OCI-LY3 (cell line): ENCODE data around the gene MAP6.

Experiments used
- H2AFZ ChIP-seq: fragments of 200-600, 300-600 bp; shearing (Covaris generic); 2 replicates; pipeline ENCODE4 v1.6.0; 2014; ENCODE audit warnings: antibody characterized with exemption, low read depth, low read length
- H3K27ac ChIP-seq: fragments of 200-600, 300-600 bp; sonication (generic); 2 replicates; pipeline ENCODE4 v1.5.1; 2014; ENCODE audit warnings: mild to moderate bottlenecking, low read length, moderate library complexity, mixed read lengths
- H3K27me3 ChIP-seq: fragments of 200-600, 300-600 bp; sonication (generic); 2 replicates; pipeline ENCODE4 v1.6.1; 2014; ENCODE audit warnings: low read depth, low read length, mixed read lengths
- H3K36me3 ChIP-seq: fragments of 200-600, 300-600 bp; sonication (generic); replicated peaks from 2 replicates; pipeline ENCODE3; 2014; ENCODE audit warnings: low read depth, low read length, mixed read lengths
- H3K4me1 ChIP-seq: fragments of 300-600, 200-600 bp; sonication (generic); 2 replicates; pipeline ENCODE4 v1.6.1; 2014; ENCODE audit warnings: low read length, mixed read lengths
- H3K4me2 ChIP-seq: fragments of 200-600, 300-600 bp; sonication (generic); 2 replicates; pipeline ENCODE4 v1.6.1; 2014; ENCODE audit warnings: low read length, mixed read lengths
- H3K4me3 ChIP-seq: fragments of 300-600, 200-600 bp; sonication (generic); 2 replicates; pipeline ENCODE4 v1.5.1; 2014; ENCODE audit warnings: antibody characterized with exemption, mild to moderate bottlenecking, low read length, moderate library complexity
- H3K79me2 ChIP-seq: fragments of 300-600, 200-600 bp; shearing (Covaris generic); 2 replicates; pipeline ENCODE4 v1.6.1; 2014; ENCODE audit warnings: mild to moderate bottlenecking, low read length, mixed read lengths
- H3K9ac ChIP-seq: fragments of 300-600, 200-600 bp; shearing (Covaris generic); 2 replicates; pipeline ENCODE4 v1.6.0; 2014; ENCODE audit warnings: mild to moderate bottlenecking, low read length, moderate library complexity
- H3K9me3 ChIP-seq: fragments of 200-600, 300-600 bp; shearing (Covaris generic); 2 replicates; pipeline ENCODE4 v1.6.1; 2014; ENCODE audit warnings: low read length, mixed read lengths; ENCODE audit not compliant: insufficient read depth
- H4K20me1 ChIP-seq: fragments of 200-600, 300-600 bp; sonication (generic); 2 replicates; pipeline ENCODE4 v1.6.1; 2016; ENCODE audit warnings: low read length, mixed read lengths; ENCODE audit not compliant: insufficient read depth
- CTCF ChIP-seq: fragments of 200-600, 300-600 bp; sonication (generic); IDR thresholded peaks from 2 replicates; pipeline ENCODE4 v1.5.1; 2014; ENCODE audit warnings: antibody characterized with exemption, low read length, low read depth
- EZH2phosphoT487 ChIP-seq: fragments of 200-600 bp; shearing (Covaris generic); IDR thresholded peaks from 2 replicates; pipeline ENCODE4 v1.6.1; 2018; ENCODE audit warnings: antibody characterized with exemption, mixed run types, low read depth

The MAP6 gene

GRCh38 chr11:75644370-75644769, 24.5 kb downstream of the MAP6 start:
- Histone ChIP-seq H3K9me3 (no peaks in the 10 kb centered on the region), H3K27me3 (no peaks in the 10 kb centered on the region)

GRCh38 chr11:75642402-75643113, 26.3 kb downstream of the MAP6 start:
- H3K4me3 ChIP-seq = no peak overlapping the region
- H4K20me1 ChIP-seq = no peaks in the 10 kb centered on the region
- H3K9me3 ChIP-seq = no peaks in the 10 kb centered on the region
- H2AFZ ChIP-seq = no peak overlapping the region
- TF ChIP-seq CTCF = no peak
- no peak for TF ChIP-seq EZH2phosphoT487
- peaks cover 11% of the 10 kb centered on the region for H3K4me1 ChIP-seq
- H3K9ac ChIP-seq = no peak overlapping the region
- H3K36me3 ChIP-seq = no peaks in the 10 kb centered on the region
- no peak overlapping the region for H3K27ac ChIP-seq
- no peaks in the 10 kb centered on the region for H3K27me3 ChIP-seq
- H3K4me2 ChIP-seq = no peak overlapping the region
- no peaks in the 10 kb centered on the region for H3K79me2 ChIP-seq

More at GRCh38 chr11:75644370-75644769, 24.5 kb downstream of the MAP6 start:
- no peak overlapping the region for H3K4me3 ChIP-seq
- no peaks in the 10 kb centered on the region for H4K20me1 ChIP-seq
- H3K4me2 ChIP-seq = no peak overlapping the region
- H3K9ac ChIP-seq = no peak overlapping the region
- H2AFZ ChIP-seq = no peak overlapping the region
- TF ChIP-seq CTCF (no peak), EZH2phosphoT487 (no peak)
- no peaks in the 10 kb centered on the region for H3K79me2 ChIP-seq
- peaks cover 10% of the 10 kb centered on the region for H3K4me1 ChIP-seq
- no peak overlapping the region for H3K27ac ChIP-seq
- H3K36me3 ChIP-seq = no peaks in the 10 kb centered on the region

- Histone ChIP-seq H3K27ac (no peak overlapping the region), H3K9ac (no peak overlapping the region), H3K4me1 (peaks cover 11% of the 10 kb centered on the region), H3K27me3 (no peaks in the 10 kb centered on the region), H3K9me3 (no peaks in the 10 kb centered on the region), H3K4me2 (peak overlapping the region; percentile 29), H2AFZ (no peak overlapping the region), H3K79me2 (no peaks in the 10 kb centered on the region), H4K20me1 (no peaks in the 10 kb centered on the region), H3K36me3 (no peaks in the 10 kb centered on the region), H3K4me3 (no peak overlapping the region)
- TF ChIP-seq CTCF (no peak), EZH2phosphoT487 (no peak)
Measured at GRCh38 chr11:75639762-75640181, 29.1 kb downstream of the MAP6 start.

- no peak overlapping the region for H2AFZ ChIP-seq
- no peak overlapping the region for H3K27ac ChIP-seq
- H3K27me3 ChIP-seq = no peaks in the 10 kb centered on the region
- H3K4me3 ChIP-seq = no peak overlapping the region
- TF ChIP-seq CTCF (no peak), EZH2phosphoT487 (no peak)
- H3K36me3 ChIP-seq = no peaks in the 10 kb centered on the region
- no peak overlapping the region for H3K9ac ChIP-seq
- no peak overlapping the region for H3K4me2 ChIP-seq
- no peaks in the 10 kb centered on the region for H3K9me3 ChIP-seq
- H3K4me1 ChIP-seq = peaks cover 11% of the 10 kb centered on the region
- no peaks in the 10 kb centered on the region for H4K20me1 ChIP-seq
- H3K79me2 ChIP-seq = no peaks in the 10 kb centered on the region
Measured at GRCh38 chr11:75637998-75638397, 30.8 kb downstream of the MAP6 start.
